Endothelial cell of umbilical vein (primary cell): ENCODE data around the gene PDSS2.
"Not testable (repeated sequence)": the region's sequence is repeated elsewhere in the genome, so short reads cannot be mapped to it uniquely, and the experiment has no call there.

Experiments
- EZH2 ChIP-seq: IDR thresholded peaks from 2 replicates; pipeline ENCODE4 v1.6.1; 2012; ENCODE audit warnings: borderline replicate concordance, low read depth, mild to moderate bottlenecking, moderate library complexity, low read length, inconsistent platforms; ENCODE audit not compliant: severe bottlenecking
- FOS ChIP-seq: IDR thresholded peaks from 2 replicates; pipeline ENCODE4 v1.6.1; 2011; ENCODE audit warnings: mild to moderate bottlenecking, low read length, moderate library complexity, borderline replicate concordance; ENCODE audit not compliant: insufficient read depth
- GATA2 ChIP-seq: IDR thresholded peaks from 2 replicates; pipeline ENCODE4 v1.7.0; 2011; ENCODE audit warnings: low read depth, mild to moderate bottlenecking, moderate library complexity, mixed read lengths, low read length; ENCODE audit not compliant: insufficient read length, insufficient read depth
- JUN ChIP-seq: IDR thresholded peaks from 2 replicates; pipeline ENCODE4 v1.6.1; 2011; ENCODE audit warnings: borderline replicate concordance, low read depth; ENCODE audit not compliant: insufficient read length, insufficient read depth
- MYC ChIP-seq: IDR thresholded peaks from one replicate; pipeline ENCODE4 v1.6.1; 2011; ENCODE audit warnings: mild to moderate bottlenecking, low read depth, low read length
- POLR2A ChIP-seq: IDR thresholded peaks from 2 replicates; pipeline ENCODE4 v1.6.1; 2012; ENCODE audit warnings: low read depth, mild to moderate bottlenecking, control low read depth, low read length
- POLR2AphosphoS5 ChIP-seq: IDR thresholded peaks from 2 replicates; pipeline ENCODE4 v1.6.1; 2012; ENCODE audit warnings: low read depth, mild to moderate bottlenecking, control low read depth, low read length, moderate library complexity; ENCODE audit not compliant: insufficient read depth
- TF ChIP-seq, protein P1 (sequence below), 2 donors: IDR thresholded peaks; 1 replicate in 1 of 2; 2 replicates in 1 of 2; pipeline ENCODE4 v1.5.1; 2011; ENCODE audit warnings: low read length in 2 of 2, mild to moderate bottlenecking in 2 of 2, moderate library complexity in 2 of 2, control low read depth in 1 of 2, inconsistent platforms in 1 of 2, low read depth in 1 of 2; ENCODE audit not compliant: insufficient read depth in 1 of 2; ENCODE audit errors: extremely low read depth in 1 of 2
- TF ChIP-seq, protein P2 (sequence below): IDR thresholded peaks from 2 replicates; pipeline ENCODE4 v1.6.1; 2011; ENCODE audit not compliant: insufficient read depth, insufficient read length

DNA sequence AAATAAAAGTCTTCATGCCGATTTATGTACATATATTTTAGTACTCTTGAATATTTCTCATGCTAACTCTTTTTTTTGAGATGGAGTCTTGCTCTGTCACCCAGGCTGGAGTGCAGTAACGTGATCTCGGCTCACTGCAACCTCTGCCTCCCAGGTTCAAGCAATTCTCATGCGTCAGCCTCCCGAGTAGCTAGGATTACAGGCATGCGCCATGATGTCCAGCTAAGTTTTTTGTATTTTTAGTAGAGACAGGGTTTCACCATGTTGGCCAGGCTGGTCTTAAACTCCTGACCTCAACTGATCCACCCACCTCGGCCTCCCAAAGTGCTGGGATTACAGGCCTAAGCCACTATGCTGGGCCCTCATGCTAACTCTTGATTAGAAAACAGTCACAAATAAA, 179.4 kb downstream of the PDSS2 start:
- TF ChIP-seq POLR2AphosphoS5, EZH2, POLR2A, JUN, FOS, MYC, GATA2: not testable (repeated sequence)
- TF ChIP-seq, protein P1, sequence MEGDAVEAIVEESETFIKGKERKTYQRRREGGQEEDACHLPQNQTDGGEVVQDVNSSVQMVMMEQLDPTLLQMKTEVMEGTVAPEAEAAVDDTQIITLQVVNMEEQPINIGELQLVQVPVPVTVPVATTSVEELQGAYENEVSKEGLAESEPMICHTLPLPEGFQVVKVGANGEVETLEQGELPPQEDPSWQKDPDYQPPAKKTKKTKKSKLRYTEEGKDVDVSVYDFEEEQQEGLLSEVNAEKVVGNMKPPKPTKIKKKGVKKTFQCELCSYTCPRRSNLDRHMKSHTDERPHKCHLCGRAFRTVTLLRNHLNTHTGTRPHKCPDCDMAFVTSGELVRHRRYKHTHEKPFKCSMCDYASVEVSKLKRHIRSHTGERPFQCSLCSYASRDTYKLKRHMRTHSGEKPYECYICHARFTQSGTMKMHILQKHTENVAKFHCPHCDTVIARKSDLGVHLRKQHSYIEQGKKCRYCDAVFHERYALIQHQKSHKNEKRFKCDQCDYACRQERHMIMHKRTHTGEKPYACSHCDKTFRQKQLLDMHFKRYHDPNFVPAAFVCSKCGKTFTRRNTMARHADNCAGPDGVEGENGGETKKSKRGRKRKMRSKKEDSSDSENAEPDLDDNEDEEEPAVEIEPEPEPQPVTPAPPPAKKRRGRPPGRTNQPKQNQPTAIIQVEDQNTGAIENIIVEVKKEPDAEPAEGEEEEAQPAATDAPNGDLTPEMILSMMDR (IDR thresholded peaks at IDR 0.05; ENCODE audit: extremely low read depth in 1 of 2, insufficient read depth in 1 of 2, low read depth in 1 of 2, low read length in 2 of 2), result not testable (repeated sequence)
- TF ChIP-seq, protein P2, sequence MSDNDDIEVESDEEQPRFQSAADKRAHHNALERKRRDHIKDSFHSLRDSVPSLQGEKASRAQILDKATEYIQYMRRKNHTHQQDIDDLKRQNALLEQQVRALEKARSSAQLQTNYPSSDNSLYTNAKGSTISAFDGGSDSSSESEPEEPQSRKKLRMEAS, result not testable (repeated sequence)
